ENCODE measurements around the gene MUC5B.
"Not testable (repeated sequence)": the region's sequence is repeated elsewhere in the genome, so short reads cannot be mapped to it uniquely, and the experiment has no call there.

DNA sequence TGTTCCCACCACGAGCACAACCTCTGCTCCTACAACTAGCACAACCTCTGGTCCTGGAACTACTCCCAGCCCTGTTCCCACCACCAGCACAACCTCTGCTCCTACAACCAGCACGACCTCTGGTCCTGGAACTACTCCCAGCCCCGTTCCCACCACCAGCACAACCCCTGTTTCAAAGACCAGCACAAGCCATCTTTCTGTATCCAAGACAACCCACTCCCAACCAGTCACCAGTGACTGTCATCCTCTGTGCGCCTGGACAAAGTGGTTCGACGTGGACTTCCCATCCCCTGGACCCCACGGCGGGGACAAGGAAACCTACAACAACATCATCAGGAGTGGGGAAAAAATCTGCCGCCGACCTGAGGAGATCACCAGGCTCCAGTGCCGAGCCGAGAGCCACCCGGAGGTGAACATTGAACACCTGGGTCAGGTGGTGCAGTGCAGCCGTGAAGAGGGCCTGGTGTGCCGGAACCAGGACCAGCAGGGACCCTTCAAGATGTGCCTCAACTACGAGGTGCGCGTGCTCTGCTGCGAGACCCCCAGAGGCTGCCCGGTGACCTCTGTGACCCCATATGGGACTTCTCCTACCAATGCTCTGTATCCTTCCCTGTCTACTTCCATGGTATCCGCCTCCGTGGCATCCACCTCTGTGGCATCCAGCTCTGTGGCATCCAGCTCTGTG, 30.9 kb upstream of the MUC5B start:
- not testable (repeated sequence) for TF ChIP-seq POLR2A, CTCF (IDR thresholded peaks at IDR 0.05)

Measured in esophagus squamous epithelium (tissue), 4 donors.